Activated CD4-positive, alpha-beta T cell treated with anti-CD3 and anti-CD28 coated beads for 24 hours (primary cell): ENCODE measurements around the gene RAI1.
"Not testable (repeated sequence)": the region's sequence is repeated elsewhere in the genome, so short reads cannot be mapped to it uniquely, and the experiment has no call there.

Source experiments
- DNase-seq, 2 donors: peaks; one replicate each; pipeline ENCODE4 v3.0.0-alpha.2; 2020; ENCODE audit warnings: low read depth in 2 of 2

The RAI1 gene, protein sequence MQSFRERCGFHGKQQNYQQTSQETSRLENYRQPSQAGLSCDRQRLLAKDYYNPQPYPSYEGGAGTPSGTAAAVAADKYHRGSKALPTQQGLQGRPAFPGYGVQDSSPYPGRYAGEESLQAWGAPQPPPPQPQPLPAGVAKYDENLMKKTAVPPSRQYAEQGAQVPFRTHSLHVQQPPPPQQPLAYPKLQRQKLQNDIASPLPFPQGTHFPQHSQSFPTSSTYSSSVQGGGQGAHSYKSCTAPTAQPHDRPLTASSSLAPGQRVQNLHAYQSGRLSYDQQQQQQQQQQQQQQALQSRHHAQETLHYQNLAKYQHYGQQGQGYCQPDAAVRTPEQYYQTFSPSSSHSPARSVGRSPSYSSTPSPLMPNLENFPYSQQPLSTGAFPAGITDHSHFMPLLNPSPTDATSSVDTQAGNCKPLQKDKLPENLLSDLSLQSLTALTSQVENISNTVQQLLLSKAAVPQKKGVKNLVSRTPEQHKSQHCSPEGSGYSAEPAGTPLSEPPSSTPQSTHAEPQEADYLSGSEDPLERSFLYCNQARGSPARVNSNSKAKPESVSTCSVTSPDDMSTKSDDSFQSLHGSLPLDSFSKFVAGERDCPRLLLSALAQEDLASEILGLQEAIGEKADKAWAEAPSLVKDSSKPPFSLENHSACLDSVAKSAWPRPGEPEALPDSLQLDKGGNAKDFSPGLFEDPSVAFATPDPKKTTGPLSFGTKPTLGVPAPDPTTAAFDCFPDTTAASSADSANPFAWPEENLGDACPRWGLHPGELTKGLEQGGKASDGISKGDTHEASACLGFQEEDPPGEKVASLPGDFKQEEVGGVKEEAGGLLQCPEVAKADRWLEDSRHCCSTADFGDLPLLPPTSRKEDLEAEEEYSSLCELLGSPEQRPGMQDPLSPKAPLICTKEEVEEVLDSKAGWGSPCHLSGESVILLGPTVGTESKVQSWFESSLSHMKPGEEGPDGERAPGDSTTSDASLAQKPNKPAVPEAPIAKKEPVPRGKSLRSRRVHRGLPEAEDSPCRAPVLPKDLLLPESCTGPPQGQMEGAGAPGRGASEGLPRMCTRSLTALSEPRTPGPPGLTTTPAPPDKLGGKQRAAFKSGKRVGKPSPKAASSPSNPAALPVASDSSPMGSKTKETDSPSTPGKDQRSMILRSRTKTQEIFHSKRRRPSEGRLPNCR (N-terminal part only)

DNA sequence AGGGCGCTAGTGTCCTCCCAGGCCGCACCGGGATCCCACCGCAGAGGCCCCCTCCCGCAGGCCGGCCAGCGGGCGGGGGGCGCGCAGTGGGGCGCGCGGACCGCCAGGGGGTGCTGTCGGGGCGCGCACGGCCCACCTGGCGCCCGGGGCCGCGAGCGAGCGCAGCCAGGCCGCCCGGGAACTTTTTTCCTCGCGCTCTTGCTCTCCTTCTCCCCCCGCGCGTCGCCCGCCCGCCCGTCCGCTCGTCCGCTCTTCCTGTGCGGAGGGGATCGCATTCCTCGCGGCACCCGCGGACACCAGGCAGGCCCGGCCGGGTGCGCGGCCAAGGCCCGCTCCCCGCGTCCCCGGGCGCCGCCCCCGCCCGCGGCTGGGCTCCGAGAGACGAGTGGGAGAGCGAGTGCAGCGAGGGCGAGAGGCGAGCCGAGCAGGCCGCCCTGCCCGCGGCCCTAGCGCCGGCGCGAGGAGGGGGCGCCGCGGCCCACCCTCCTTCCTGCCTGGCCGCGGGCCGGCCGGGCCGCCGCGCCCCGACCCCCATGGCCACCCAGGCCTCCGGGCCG, at the start of gene RAI1:
TSS of gene RAI1 (plus strand) at position 272 of the 557 bp plus-strand sequence. CDS start 111,491 bp downstream, outside the sequence.
- DNase-seq, result peak; percentile 50 to 55

DNA sequence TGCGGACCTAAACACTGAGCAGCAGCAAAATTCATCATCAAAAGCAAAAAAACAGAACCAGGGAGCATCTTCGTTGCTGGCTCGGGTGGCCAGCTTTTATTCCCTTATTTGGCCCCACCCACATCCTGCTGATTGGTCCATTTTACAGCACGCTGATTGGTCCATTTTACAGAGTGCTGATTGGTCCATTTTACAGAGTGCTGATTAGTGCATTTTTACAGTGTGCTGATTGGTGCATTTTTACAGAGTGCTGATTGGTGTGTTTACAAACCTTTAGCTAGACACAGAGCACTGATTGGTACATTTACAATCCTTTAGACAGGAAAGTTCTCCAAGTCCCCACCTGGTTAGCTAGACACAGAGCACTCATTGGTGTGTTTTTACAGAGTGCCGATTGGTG, 48.6 kb upstream of the RAI1 start:
- not testable (repeated sequence) for DNase-seq

DNA sequence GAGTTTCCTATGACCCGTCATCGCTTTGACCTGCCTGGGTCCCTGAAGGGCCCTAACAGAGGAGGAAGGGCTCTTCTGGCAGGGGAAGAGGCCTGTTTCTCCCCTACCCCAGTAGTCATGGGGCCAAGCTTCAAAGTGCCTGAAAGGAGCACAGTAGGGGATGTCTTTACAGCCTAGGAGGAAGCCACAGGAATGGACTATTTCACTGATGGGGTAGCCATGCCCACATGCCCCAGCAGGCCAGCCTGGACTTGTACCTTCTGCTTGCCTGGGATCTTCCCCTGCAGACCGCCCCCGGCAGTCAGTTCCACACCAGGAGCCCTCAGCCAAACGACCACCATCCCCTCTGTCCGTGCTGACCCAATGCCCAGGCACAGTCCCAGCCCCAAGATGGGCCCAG, 47.9 kb upstream of the RAI1 start:
- no peak for DNase-seq

DNA sequence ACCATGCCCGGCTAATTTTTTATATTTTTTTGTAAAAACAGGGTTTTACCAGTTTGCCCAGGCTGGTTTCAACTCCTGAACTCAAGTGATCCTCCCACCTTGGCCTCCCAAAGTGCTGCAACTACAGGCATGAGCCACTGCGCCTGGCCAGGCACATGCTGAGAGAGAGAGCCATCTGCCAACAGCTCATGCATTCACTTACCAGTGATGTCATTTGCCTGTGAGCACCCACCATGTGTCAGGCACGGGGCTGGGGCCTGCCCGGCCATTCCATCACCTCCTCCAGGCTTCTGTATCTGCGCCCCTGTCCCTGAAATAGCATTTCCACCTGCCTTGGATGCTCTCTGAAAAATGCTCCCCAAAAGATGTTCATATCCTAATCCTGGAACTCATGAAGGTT, 46.1 kb upstream of the RAI1 start:
- no peak for DNase-seq

DNA sequence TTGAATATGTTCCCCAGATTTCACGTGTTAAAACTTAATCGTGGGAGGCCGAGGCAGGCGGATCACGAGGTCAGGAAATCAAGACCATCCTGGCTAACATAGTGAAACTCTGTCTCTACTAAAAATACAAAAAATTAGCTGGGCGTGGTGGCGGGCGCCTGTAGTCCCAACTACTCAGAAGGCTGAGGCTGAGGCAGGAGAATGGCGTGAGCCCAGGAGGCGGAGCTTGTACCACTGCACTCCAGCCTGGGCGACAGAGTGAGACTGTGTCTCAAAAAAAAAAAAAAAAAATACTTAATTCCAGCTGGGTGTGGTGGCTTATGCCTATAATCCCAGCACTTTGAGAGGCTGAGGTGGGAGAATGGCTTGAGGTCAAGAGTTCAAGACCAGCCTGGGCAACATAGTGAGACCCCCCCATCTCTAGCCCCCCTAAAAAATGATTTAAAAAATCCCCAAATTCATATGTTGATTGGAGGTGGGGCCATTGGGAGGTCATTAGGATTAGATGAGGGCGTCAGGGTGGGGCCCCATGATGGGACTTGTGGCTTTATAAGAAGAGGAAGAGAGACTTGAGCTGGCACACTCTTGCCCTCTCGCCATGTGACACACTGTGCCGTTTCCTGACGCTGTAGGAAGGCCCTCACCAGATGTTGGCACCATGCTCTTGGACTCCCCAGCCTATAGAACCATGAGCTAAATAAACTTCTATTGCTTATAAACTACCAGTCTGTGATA, 45.6 kb upstream of the RAI1 start:
- not testable (repeated sequence) for DNase-seq

DNA sequence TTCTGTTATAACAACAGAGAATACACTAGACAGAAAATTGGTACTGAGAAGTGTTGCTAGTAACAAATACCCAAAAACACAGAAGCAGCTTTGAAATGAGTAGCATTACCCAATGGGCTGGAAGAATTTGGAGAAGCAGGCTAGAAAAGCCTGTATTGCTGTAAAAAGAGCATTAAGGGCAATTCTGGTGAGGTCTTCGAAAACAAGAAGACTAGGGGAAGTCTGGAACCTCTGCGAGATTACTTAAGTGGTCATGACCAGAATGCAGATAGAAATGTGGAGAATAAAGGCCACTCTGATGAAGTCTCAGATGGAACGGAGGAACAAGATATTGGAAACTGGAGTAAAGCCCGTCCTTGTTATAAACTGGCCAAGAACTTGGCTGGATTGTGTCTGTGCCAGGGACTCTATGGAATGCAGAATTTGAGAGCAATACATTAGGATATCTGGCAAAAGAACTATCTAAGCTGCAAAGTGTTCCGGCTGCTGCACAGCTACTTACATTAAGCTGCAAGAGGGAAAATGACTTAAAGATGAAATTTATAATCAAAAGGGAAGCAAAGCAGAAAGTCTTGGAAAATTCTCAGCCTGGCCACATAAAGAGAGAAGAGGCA, 44.9 kb upstream of the RAI1 start:
- DNase-seq, result no peak

DNA sequence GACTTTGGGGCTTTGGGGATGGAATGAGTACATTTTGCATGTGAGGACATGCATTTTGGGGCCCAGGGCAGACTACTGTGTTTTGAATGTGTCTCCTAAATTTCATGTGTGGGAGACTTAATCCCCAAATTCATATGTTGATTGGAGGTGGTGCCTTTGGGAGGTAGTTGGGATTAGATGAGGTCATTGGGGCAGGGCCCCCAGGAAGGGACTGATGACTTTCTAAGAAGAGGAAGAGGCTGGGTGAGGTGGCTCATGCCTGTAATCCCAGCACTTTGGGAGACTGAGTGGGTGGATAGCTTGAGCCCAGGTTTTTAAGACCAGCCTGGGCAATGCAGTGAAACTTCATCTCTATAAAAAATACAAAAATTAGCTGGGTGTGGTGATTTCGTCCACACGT, 42.8 kb upstream of the RAI1 start:
- no peak for DNase-seq

DNA sequence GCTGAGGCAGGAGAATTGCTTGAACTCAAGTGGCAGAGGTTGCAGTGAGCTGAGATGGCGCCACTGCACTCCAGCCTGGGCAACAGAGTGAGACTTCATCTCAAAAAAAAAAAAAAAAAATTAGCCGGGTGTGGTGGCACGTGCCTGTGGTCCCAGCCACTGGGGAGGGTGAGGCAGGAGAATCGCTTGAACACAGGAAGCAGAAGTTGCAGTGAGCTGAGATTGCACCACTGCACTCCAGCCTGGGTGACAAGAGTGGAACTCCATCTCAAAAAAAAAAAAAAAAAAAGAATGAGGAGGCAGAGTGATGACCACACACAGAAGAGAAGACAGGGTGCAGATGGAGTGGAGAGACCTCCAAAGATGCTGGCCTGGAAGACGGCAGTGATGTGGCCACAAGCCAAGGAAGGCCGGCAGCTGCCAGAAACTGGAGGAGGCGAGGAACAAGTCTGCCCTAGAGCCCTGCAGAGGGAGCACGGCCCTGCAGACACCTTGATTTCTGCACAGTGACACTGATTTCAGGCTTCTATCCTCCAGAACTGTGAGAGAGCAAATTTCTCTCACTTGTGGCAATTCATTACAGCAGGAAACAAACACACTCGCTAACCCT, 41.5 kb upstream of the RAI1 start:
- DNase-seq, result not testable (repeated sequence)

DNA sequence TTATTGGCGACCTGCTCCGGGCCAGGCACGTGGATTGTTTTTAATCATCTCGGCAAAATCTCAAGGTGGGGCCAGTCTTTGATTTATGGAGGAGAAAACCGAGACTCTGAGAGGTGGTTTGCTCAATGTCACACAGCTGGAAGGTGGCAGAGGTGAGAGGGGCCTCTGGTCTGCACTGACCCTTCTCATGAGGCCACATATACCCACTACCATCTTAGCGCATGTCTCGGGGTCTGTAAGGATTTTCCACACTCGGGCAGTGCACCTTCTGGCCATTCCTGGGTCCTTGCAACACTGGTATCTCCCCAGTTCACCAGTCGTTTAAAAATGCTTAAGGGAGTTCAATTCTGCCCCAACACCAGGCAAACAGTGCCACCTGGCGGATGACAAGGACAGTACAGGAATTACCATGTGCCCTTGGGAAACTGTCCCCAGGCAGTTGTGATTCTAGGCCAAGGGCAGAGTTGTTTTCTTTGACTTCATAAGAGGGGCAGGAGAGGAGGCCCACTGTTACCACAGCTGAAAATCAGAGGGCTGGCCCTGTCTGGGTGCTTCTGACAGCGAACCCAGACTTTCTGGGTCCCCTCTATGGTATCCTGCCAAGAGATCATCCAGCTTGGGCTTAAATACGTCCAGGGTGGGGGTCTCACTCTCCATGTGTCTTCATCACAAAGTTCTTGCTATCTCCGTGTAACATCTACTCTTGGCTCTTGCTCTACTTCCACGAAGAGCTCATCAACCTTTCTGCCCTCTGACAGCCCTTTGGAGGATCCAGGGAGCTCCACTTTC, 39.4 kb upstream of the RAI1 start:
- DNase-seq, result peak; percentile 72 to 77

DNA sequence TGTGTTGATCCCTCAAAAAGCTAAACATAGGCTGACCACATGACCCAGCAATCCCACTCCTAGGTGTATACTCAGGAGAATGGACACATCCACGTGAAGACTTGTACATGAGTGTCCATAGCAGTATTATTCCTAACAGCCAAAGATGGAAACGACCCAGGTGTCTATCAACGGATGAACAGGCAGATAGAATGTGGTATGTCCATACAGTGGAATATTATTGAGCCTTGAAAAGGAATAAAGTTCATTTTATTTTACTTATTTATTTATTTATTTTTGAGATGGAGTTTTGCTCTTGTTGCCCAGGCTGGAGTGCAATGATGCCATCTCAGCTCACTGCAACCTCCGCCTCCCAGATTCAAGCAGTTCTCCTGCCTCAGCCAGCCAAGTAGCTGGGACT, 36.1 kb upstream of the RAI1 start:
- DNase-seq, result not testable (repeated sequence)

DNA sequence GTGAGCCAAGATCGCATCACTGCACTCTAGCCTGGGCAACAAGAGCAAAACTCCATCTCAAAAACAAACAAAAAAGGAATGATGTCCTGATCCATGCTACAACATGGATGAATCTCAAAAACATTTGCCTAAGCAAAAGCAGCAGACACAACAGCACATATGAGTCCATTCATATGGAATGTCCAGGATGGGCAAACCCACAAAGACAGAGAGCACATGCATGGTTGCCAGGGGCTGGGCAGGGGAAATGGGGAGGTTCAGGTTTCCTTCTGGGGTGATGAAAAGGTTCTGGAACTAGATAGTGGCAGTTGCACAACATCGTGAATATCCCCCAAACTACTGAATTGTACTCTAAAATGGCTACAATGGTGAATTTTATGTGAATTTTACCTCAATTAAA, 35.3 kb upstream of the RAI1 start:
- DNase-seq, result no peak

DNA sequence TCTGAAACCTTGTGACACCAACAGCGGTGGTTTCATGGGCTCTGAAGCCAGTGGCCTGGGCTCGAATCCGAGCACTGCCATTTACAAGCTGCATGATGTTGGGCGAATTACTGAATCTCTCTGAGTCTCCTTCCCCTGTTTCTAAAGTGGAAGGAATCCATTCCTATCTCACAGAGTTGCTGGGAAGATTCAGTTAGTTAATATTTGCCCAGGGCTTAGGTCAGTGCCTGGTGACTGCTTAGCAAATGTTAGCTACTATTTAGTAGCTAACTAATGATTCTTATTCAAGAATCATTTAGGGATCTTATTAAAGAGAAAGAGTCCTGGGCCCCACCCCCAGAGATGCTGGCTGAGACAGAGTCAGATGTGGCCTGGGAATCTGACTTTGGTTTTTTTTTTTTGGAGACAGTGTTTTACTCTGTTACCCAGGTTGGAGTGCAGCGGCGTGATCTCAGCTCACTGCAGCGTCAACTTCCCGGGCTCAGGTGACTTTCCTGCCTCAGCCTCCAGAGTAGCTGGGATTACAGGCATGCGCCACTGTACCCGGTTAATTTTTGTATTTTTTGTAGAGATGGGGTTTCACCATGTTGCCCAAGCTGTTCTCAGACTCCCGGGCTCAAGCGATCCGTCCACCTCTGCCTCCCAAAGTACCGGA, 33.6 kb upstream of the RAI1 start:
- DNase-seq, result no peak

DNA sequence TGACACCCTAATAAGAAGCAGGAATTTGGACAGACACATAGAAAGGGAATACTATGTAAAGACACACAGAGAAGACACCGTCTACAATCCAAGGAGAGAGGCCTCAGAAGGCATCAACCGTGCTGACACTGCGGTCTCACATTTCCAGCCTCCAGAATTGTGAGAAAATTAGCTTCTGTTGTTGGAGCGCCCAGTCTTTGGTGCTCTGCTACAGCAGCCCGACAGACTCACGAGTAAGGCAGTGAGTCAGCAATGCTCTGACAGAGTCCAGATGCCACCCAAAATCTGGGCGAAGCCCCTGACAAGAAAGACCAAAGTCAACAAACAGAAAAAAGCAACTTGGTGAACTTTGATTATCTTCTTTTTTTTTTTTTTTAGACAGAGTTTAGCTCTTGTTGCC, 32.5 kb upstream of the RAI1 start:
- no peak for DNase-seq

DNA sequence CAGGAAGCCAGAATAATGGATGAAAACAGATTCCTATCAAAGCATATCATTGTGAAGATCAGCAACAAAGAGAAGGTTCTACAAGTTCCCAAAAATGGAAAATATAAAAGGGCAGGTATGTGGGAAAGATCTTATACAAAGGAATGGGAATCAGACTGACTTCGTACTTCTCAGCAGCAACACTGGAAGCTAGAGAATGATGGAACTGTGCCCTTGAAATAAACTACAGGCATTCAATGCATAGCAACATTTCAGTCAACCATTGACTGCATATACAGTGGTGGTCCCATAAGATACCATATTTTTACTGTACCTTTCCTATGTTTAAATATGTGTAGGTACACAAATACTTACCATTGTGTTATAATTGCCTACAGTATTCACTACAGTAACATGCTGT, 30.3 kb upstream of the RAI1 start:
- no peak for DNase-seq

DNA sequence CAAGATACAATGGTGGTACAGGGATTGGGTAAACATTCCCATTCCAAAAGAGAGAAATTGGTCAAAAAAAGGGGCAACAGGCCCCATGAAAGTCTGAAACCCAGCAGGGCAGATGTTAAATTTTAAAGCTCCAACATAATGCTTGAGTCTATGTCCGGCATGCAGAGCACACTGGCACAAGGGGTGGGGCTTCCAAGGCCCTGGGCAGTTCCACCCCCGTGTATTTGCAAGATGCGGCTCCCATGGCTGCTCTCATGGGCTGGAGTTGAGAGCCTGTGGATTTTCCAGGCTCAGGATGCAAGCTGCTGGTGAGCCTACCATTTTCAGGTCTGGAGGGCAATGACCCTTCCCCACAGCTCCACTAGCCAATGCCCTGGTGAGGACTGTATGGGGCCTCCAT, 27.9 kb upstream of the RAI1 start:
- no peak for DNase-seq

DNA sequence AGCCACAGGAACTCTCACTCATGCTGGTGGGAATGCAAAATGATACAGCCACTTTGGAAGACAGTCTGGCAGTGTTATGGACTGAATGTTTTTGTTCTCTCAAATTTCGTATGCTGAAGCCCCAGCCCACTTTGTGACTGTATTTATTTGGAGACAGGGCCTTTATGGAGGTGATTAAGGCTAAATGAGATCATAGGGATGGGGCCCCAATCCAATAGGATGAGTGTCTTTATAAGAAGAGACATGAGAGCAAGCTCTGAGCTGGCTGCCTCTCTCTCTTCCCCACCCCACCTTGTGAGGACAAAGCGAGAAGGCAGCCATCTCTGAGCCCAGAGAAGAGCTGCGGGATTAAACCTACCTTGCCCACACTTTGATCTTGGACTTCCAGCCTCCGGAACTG, 21.9 kb upstream of the RAI1 start:
- DNase-seq, result no peak

DNA sequence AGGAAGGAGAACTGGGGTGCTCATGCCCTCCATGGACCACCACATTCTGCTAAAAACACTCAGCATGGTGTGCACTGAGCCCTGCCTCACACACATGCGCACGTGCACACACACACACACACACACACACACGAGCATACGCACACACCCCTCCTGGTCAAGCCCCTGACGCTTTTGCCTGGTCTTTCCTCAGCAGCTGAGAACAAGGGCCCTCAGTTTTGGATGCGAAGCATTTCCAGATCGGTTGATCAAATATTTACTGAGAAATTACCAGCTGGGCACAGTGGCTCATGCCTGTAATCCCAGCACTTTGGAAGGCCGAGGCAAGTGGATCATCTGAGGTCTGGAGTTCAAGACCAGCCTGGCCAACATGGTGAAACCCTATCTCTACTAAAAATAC, 20.1 kb upstream of the RAI1 start:
- no peak for DNase-seq

DNA sequence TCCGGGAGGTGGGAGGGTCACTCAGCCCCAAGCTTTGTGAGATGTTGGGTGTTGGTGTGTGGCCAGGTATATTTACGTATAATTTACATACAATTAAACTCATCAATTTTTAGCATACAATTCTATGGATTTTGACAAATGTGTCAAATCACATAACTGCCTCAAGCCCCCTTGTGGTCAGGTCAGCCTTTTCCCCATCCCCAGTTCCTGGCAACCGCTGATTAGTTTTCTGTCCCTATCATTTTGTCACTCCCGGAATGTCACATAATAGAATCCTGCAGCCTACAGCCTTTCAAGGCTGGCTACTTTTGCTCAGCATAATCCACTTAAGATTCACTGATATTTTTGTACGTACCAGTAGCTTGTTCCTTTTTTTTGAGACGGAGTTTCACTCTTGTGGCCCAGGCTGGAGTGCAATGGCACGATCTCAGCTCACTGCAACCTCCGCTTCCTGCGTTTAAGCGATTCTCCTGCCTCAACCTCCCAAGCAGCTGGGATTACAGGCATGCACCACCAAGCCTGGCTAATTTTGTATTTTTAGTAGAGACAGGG, 19.3 kb upstream of the RAI1 start:
- no peak for DNase-seq
